CD4-positive, CD25-positive, alpha-beta regulatory T cell (primary cell): ENCODE results near the gene DHRS7. TPM values are rescaled to one million over a fixed set of nuclear protein-coding genes. Genes with fewer than 3 reads are reported as not detected.
"Not testable (repeated sequence)": the region's sequence is repeated elsewhere in the genome, so short reads cannot be mapped to it uniquely, and the experiment has no call there.

ENCODE experiments used
- ATAC-seq, 2 donors: fragments of 150-1000 bp; cut with Tn5 transposase; one replicate each; pipeline ENCODE4 v1.10.0; 2021; ENCODE audit warnings: low read depth in 2 of 2, moderate number of reproducible peaks in 2 of 2, moderate library complexity in 1 of 2
- DNase-seq, 3 donors: peaks; one replicate each; pipeline versions ENCODE4 v3.0.0 to v3.0.0-alpha.2; 2012 to 2022; ENCODE audit warnings: mixed read lengths in 1 of 3
- H3K27ac ChIP-seq: one replicate; pipeline ENCODE4 v1.7.0; 2013; ENCODE audit warnings: mild to moderate bottlenecking, low read length; ENCODE audit not compliant: insufficient read depth, poor library complexity, severe bottlenecking
- H3K27me3 ChIP-seq: one replicate; pipeline ENCODE4 v1.7.0; 2013; ENCODE audit warnings: low read length; ENCODE audit not compliant: control insufficient read depth, insufficient read depth
- H3K36me3 ChIP-seq: one replicate; pipeline ENCODE4 v1.7.0; 2013; ENCODE audit warnings: mild to moderate bottlenecking, low read length, moderate library complexity; ENCODE audit not compliant: control insufficient read depth, insufficient read depth
- H3K4me1 ChIP-seq: 2 replicates; pipeline ENCODE4 v1.7.0; 2013; ENCODE audit warnings: mild to moderate bottlenecking, low read length; ENCODE audit not compliant: insufficient read depth, control insufficient read depth, poor library complexity, severe bottlenecking
- H3K4me3 ChIP-seq: one replicate; pipeline ENCODE4 v1.7.0; 2013; ENCODE audit warnings: low read depth, mild to moderate bottlenecking, low read length, moderate library complexity
- H3K9me3 ChIP-seq, 2 experiments: 1 replicate in 1 of 2; 2 replicates in 1 of 2; pipeline ENCODE4 v1.7.0; 2013; ENCODE audit warnings: low read length in 2 of 2, mild to moderate bottlenecking in 1 of 2, moderate library complexity in 1 of 2; ENCODE audit not compliant: control insufficient read depth in 2 of 2
- H3K27ac Mint-ChIP-seq, 3 donors: one replicate each; pipeline ENCODE4 v1.8.0; 2020 to 2022; ENCODE audit warnings: mild to moderate bottlenecking in 3 of 3, mixed read lengths in 3 of 3, moderate library complexity in 2 of 3
- H3K27me3 Mint-ChIP-seq: one replicate; pipeline ENCODE4 v1.8.0; 2022; ENCODE audit warnings: mild to moderate bottlenecking, mixed read lengths
- H3K36me3 Mint-ChIP-seq: one replicate; pipeline ENCODE4 v1.8.0; 2020; ENCODE audit warnings: mixed read lengths
- H3K4me1 Mint-ChIP-seq, 4 donors: one replicate each; pipeline ENCODE4 v1.8.0; 2020 to 2022; ENCODE audit warnings: mixed read lengths in 4 of 4, mild to moderate bottlenecking in 1 of 4
- H3K4me3 Mint-ChIP-seq, 4 donors: one replicate each; pipeline ENCODE4 v1.8.0; 2020 to 2022; ENCODE audit warnings: mild to moderate bottlenecking in 4 of 4, mixed read lengths in 4 of 4, moderate library complexity in 3 of 4
- H3K9me3 Mint-ChIP-seq, 7 donors: one replicate each; pipeline ENCODE4 v1.8.0; 2020 to 2022; ENCODE audit warnings: mixed read lengths in 7 of 7, mild to moderate bottlenecking in 3 of 7, moderate library complexity in 2 of 7
- polyA plus RNA-seq, 4 donors: library from polyadenylated mRNA; unstranded; fragments of 300-500 nt; fragmentation: Illumina TruSeq; gene quantifications; one replicate each; pipeline ENCODE4 v1.2.3, GENCODE V29; 2021
- total RNA-seq: library from RNA; stranded (reverse); gene quantifications from one replicate; pipeline ENCODE4 v1.2.3, GENCODE V29; 2022

The DHRS7 gene
- total and polyA plus RNA-seq, 5 donors from 2014 or later = 34.6 to 210 (median 177) TPM

GRCh38 chr14:60111732-60112131 is 53.5 kb downstream of the DHRS7 start:
- Histone ChIP-seq H3K36me3 (peaks cover 33% of the 10 kb centered on the region), H3K27ac (no peak overlapping the region), H3K4me1 (no peaks in the 10 kb centered on the region), H3K4me3 (no peak overlapping the region), H3K9me3 (no peaks in the 10 kb centered on the region), H3K27me3 (no peaks in the 10 kb centered on the region)
- DNase-seq (no peak), ATAC-seq (no peak)
- H3K27ac Mint-ChIP-seq = no peak overlapping the region
- H3K9me3 Mint-ChIP-seq = peaks cover 0 to 2% (median 0%) of the 10 kb centered on the region in 7 donors
- H3K4me1 Mint-ChIP-seq = peaks cover 6 to 23% (median 13%) of the 10 kb centered on the region in 4 donors
- no peaks in the 10 kb centered on the region for H3K27me3 Mint-ChIP-seq
- H3K36me3 Mint-ChIP-seq = peaks cover 36% of the 10 kb centered on the region
- H3K4me3 Mint-ChIP-seq = no peak overlapping the region

- H3K4me1 ChIP-seq = no peaks in the 10 kb centered on the region
- DNase-seq (no peak), ATAC-seq (no peak)
- H3K36me3 ChIP-seq = peaks cover 16% of the 10 kb centered on the region
- peaks cover 14% of the 10 kb centered on the region for H3K36me3 Mint-ChIP-seq
- no peaks in the 10 kb centered on the region for H3K27me3 Mint-ChIP-seq
- no peak overlapping the region for H3K4me3 ChIP-seq
- peaks cover 0 to 2% (median 0%) of the 10 kb centered on the region in 7 donors for H3K9me3 Mint-ChIP-seq
- no peak overlapping the region for H3K27ac ChIP-seq
- H3K9me3 ChIP-seq = no peaks in the 10 kb centered on the region
- H3K27me3 ChIP-seq = no peaks in the 10 kb centered on the region
- H3K4me1 Mint-ChIP-seq = peaks cover 6 to 35% (median 23%) of the 10 kb centered on the region in 4 donors
- no peak overlapping the region for H3K4me3 Mint-ChIP-seq
- peak overlapping the region in 1 of 3 donors; percentile 4 for H3K27ac Mint-ChIP-seq
Observed at GRCh38 chr14:60107477-60107876, 57.7 kb downstream of the DHRS7 start.

DNA sequence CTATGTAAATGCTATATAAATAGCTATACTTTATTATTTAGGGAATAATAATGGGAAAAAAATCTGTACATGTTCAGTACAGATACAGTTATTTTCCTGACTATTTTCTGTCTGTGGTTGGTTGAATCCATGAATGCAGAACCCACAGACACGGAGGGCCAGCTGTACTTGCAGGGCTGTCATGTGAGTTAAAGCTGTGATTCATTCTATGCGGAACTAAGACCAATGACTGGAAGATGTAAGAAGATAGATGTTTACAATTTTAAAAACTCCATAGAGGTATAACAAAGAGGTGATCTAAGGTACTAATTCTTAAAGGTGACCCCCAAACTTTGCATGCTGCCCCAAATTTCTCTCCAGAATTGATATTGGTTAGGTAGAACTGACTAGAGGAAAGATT is 58.9 kb downstream of the DHRS7 start:
- Histone ChIP-seq H3K27me3 (no peaks in the 10 kb centered on the region), H3K9me3 (no peaks in the 10 kb centered on the region), H3K4me3 (no peak overlapping the region), H3K4me1 (no peaks in the 10 kb centered on the region), H3K27ac (no peak overlapping the region), H3K36me3 (peaks cover 16% of the 10 kb centered on the region)
- Mint-ChIP-seq H3K36me3 (peaks cover 12% of the 10 kb centered on the region), H3K4me1 (peaks cover 6 to 32% (median 27%) of the 10 kb centered on the region in 4 donors), H3K27me3 (no peaks in the 10 kb centered on the region), H3K9me3 (peaks cover 0 to 2% (median 0%) of the 10 kb centered on the region in 7 donors), H3K27ac (no peak overlapping the region), H3K4me3 (no peak overlapping the region)
- DNase-seq (no peak), ATAC-seq (no peak)

DNA sequence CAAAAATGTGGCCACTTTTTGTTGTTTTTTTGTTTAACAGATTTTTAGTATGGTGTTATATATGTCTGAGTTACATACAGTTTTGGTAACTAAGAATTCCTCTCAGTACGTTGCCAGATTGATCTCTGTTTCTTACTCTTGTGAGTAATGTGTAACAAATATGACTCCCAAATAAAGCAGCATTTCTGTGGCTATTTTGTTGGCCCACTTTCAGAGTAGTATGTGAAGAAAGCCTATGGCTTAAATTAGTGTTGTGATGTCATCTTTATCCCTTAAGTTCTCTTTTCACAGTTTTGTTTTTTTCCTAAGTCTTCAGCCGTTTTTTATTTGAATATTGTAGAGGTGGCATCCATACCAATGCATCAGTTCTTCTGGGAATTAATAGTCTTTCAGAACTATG is 62.8 kb downstream of the DHRS7 start:
- Histone ChIP-seq H3K27ac (no peak overlapping the region), H3K27me3 (no peaks in the 10 kb centered on the region), H3K9me3 (no peaks in the 10 kb centered on the region), H3K4me3 (no peak overlapping the region), H3K4me1 (no peaks in the 10 kb centered on the region), H3K36me3 (peaks cover 2% of the 10 kb centered on the region)
- Mint-ChIP-seq H3K27me3 (no peaks in the 10 kb centered on the region), H3K27ac (peak overlapping the region in 2 of 3 donors; percentile 32 to 67), H3K4me3 (no peak overlapping the region), H3K9me3 (no peaks in the 10 kb centered on the region), H3K4me1 (peaks cover 15 to 48% (median 32%) of the 10 kb centered on the region in 4 donors), H3K36me3 (peaks cover 16% of the 10 kb centered on the region)
- no peak for ATAC-seq
- DNase-seq = no peak

DNA sequence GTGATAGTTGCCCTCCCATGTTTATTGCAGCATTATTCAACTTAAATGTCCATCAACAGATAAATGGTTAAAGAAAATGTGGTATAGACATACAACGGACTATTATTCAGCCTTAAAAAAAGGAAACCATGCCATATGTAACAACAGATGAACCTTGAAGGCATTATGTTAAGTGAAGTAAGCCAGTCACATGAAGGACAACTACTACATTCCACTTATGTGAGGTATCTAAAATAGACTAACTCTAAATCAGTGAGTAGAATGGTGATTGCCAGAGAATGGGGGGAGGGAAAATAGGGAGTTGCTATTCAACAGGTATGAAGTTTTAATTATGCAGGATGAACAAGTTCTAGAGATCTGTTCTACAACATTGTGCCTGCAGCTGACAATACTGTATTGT is 63.4 kb downstream of the DHRS7 start:
- no peaks in the 10 kb centered on the region for H3K4me1 ChIP-seq
- H3K27ac ChIP-seq = no peak overlapping the region
- Mint-ChIP-seq H3K27me3 (no peaks in the 10 kb centered on the region), H3K4me3 (no peak overlapping the region), H3K27ac (peak overlapping the region in 1 of 3 donors; percentile 45), H3K36me3 (peaks cover 22% of the 10 kb centered on the region), H3K9me3 (no peaks in the 10 kb centered on the region), H3K4me1 (peaks cover 15 to 52% (median 32%) of the 10 kb centered on the region in 4 donors)
- no peak for DNase-seq
- H3K9me3 ChIP-seq = no peaks in the 10 kb centered on the region
- no peak overlapping the region for H3K4me3 ChIP-seq
- no peak for ATAC-seq
- H3K36me3 ChIP-seq = peaks cover 6% of the 10 kb centered on the region
- no peaks in the 10 kb centered on the region for H3K27me3 ChIP-seq

DNA sequence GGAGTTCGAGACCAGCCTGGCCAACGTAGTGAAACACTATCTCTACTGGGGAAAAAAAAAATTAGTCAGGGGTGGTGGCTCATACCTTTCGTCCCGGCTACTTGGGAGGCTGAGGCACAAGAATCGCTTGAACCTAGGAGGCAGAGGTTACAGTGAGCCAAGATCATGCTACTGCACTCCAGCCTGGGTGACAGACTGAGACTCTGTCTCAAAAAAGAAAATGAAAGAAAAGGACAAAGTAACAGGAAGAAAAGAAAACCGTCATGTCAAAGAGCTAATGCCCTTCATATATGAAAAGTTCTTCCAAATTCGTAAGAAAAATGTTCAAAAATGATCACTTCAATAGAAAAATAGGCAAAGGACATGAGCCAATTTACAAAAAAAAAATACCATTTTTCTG is 65.3 kb downstream of the DHRS7 start:
- H3K27me3 Mint-ChIP-seq, H3K4me3 Mint-ChIP-seq, DNase-seq, H3K36me3 ChIP-seq, H3K4me1 ChIP-seq, H3K27ac ChIP-seq, ATAC-seq, H3K9me3 Mint-ChIP-seq, H3K27ac Mint-ChIP-seq, H3K4me3 ChIP-seq, H3K27me3 ChIP-seq, H3K9me3 ChIP-seq: not testable (repeated sequence)
- peaks cover 27 to 61% (median 30%) of the 10 kb centered on the region in 4 donors for H3K4me1 Mint-ChIP-seq
- peaks cover 25% of the 10 kb centered on the region for H3K36me3 Mint-ChIP-seq

DNA sequence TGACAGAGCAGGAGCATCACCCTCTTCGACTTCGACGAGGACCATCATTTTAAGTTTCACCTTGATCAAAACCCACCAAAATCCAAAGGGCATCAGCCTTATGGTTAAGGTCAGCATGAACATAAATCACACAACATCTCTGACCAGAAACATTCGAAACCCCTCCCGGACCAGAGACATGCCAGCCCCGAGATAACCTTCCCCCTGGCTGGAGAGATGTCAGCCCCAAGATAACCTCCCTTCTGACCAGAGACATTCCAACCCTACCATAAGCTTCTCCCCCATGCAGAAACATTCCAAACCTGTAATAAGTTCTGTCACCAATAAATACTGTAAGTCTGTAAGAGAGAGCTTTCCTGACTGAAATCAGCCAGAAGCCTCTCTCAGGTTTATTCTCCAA is 67.2 kb downstream of the DHRS7 start:
- peaks cover under 1% of the 10 kb centered on the region for H3K27me3 Mint-ChIP-seq
- no peaks in the 10 kb centered on the region for H3K27me3 ChIP-seq
- H3K9me3 ChIP-seq = no peaks in the 10 kb centered on the region
- peaks cover 36 to 74% (median 42%) of the 10 kb centered on the region in 4 donors for H3K4me1 Mint-ChIP-seq
- no peak overlapping the region for H3K4me3 Mint-ChIP-seq
- peak overlapping the region in 1 of 3 donors; percentile 47 for H3K27ac Mint-ChIP-seq
- H3K4me1 ChIP-seq = peaks cover 22% of the 10 kb centered on the region
- H3K9me3 Mint-ChIP-seq = no peaks in the 10 kb centered on the region
- peaks cover 25% of the 10 kb centered on the region for H3K36me3 Mint-ChIP-seq
- H3K27ac ChIP-seq = no peak overlapping the region
- H3K36me3 ChIP-seq = peaks cover 4% of the 10 kb centered on the region
- ATAC-seq (no peak), DNase-seq (no peak)
- H3K4me3 ChIP-seq = no peak overlapping the region

GRCh38 chr14:60095781-60096450 is 69.3 kb downstream of the DHRS7 start:
- H3K27ac Mint-ChIP-seq = peak overlapping the region in 1 of 3 donors; percentile 24
- peaks cover 5% of the 10 kb centered on the region for H3K27me3 Mint-ChIP-seq
- DNase-seq = no peak
- Histone ChIP-seq H3K36me3 (peaks cover 4% of the 10 kb centered on the region), H3K9me3 (no peaks in the 10 kb centered on the region), H3K27ac (no peak overlapping the region), H3K4me3 (no peak overlapping the region), H3K27me3 (no peaks in the 10 kb centered on the region), H3K4me1 (peaks cover 31% of the 10 kb centered on the region)
- peaks cover 22% of the 10 kb centered on the region for H3K36me3 Mint-ChIP-seq
- ATAC-seq = no peak
- peaks cover 35 to 74% (median 49%) of the 10 kb centered on the region in 4 donors for H3K4me1 Mint-ChIP-seq
- no peaks in the 10 kb centered on the region for H3K9me3 Mint-ChIP-seq
- peak overlapping the region in 1 of 4 donors; percentile 40 for H3K4me3 Mint-ChIP-seq
